Astrocyte of the spinal cord (primary cell): ENCODE data around the gene DLGAP5.

Source experiments
- DNase-seq: peaks from one replicate; pipeline ENCODE4 v3.0.0; 2011; ENCODE audit warnings: low read depth, low spot score
- H3K4me3 ChIP-seq: 2 replicates; pipeline ENCODE4 v1.5.1; 2011; ENCODE audit warnings: low read depth, mild to moderate bottlenecking, low read length, moderate library complexity
- CTCF ChIP-seq: IDR thresholded peaks from 2 replicates; pipeline ENCODE4 v1.5.1; 2012; ENCODE audit warnings: low read depth, mild to moderate bottlenecking, low read length, inconsistent platforms
- in situ Hi-C: cut with HindIII; loops from 2 replicates; pipeline ENCODE4 v1.10.0; 2017; ENCODE audit warnings: low sequenced_read_pairs

DLGAP5 gene

DNA sequence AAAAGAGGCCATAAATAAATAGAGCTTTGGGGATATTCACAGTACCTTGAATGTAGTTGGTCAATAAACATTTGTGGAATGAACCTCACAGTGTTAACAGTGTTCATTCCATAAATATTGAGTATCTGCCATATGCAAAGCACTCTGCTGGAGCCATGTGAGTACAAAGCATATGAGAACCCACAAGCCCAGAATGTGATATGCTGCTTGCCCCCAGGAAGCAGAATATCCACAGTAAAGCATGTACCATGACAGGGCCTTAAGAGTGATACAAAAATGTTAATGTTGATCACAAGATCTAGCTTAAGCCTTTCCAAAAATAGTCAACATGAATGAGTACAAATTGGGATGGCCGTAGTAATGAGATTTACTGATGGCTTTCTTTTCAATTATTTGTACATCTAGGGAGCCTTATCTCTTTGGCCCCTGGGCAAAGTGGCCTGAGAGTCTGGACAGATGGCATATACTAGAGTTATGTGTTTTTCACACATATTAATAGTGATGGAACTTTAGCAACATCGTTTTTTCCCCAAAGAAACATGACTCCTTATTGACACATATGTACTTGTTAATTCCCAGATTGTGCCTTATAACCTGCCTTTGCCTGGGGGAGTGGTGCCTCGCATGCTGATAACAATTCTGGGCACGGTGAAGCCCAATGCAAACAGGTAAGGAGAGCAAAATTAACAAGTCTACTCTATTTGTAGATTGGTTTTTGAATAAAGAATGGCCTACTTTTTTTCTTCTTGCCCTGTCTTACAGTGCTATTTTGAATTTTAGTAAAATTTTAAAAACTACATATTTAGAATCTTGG, 51.5 kb downstream of the DLGAP5 start:
- H3K4me3 ChIP-seq: no peak overlapping the region
- in situ Hi-C loops: no loop called here
- no peak for DNase-seq
- TF ChIP-seq CTCF: no peak

DNA sequence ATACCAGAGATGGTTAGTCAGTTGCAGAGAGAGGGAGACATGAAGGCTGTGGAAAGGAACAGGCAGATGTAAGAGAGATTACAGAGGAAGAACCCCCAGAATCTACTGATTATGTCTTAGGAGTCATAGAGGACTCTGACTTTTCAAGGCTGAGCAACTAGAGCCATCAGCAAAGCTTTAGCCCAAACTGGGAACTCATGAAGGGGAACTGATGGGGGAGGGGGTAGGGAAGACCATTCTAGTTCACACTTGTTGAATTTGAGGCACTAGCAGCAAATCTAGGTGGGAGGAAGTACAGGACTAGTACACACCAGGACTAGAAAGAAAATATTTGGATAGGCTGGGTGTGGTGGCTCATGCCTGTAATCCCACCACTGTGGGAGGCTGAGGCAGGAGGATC, 52.2 kb downstream of the DLGAP5 start:
- in situ Hi-C loops: no loop called here
- no peak for DNase-seq
- H3K4me3 ChIP-seq: no peak overlapping the region
- no peak for TF ChIP-seq CTCF

DNA sequence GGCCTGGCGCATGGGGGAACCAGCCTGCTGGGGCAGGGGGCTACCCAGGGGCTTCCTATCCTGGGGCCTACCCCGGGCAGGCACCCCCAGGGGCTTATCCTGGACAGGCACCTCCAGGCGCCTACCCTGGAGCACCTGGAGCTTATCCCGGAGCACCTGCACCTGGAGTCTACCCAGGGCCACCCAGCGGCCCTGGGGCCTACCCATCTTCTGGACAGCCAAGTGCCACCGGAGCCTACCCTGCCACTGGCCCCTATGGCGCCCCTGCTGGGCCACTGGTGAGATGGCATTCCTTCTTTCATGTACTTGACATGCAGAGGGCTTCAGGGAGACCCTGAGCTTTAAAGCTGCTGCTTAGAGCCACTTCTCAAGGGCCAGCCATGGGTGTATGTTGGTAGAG, 53.3 kb downstream of the DLGAP5 start:
- in situ Hi-C loops: no loop called here
- peak; percentile 38 for TF ChIP-seq CTCF

GRCh38 chr14:55136885-55137786, 54.2 kb downstream of the DLGAP5 start:
- H3K4me3 ChIP-seq: no peak overlapping the region
- in situ Hi-C loops: no loop called here
- peak; percentile 90 for DNase-seq
- peak; percentile 25 for TF ChIP-seq CTCF

More for the DNA sequence above, 53.3 kb downstream of the DLGAP5 start:
- no peak overlapping the region for H3K4me3 ChIP-seq
- no peak for DNase-seq

DNA sequence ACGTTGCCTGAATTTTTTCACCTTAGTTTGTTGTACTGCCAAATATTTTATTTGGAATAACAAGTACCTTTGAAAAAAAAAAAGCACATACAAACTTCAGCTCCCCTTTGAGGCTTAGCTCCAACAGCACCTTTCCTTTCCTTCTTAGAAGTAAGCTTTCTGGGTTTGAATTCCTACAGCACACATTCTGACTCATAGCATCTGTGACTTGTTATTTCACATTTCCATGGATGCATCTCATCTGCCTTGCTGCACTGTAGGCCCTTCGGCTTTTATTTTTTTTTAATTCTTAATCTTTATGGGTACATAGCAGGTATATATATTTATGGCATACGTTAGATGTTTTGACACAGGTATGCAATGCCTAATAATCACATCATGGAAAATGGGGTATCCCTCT, 55.1 kb downstream of the DLGAP5 start:
- TF ChIP-seq CTCF: no peak
- no peak overlapping the region for H3K4me3 ChIP-seq
- in situ Hi-C loops: no loop called here
- peak; percentile 68 for DNase-seq

- peak; percentile 28 for TF ChIP-seq CTCF
- in situ Hi-C loops: no loop called here
- H3K4me3 ChIP-seq: no peak overlapping the region
- DNase-seq: no peak
Observed at GRCh38 chr14:55133416-55133815, 58.0 kb downstream of the DLGAP5 start.
